Measurements from ENCODE around the gene ARID3A. TPM values are rescaled to one million over a fixed set of nuclear protein-coding genes. Genes with fewer than 3 reads are reported as not detected.

Gene ARID3A
- total and polyA plus RNA-seq, 7 experiments from 2014 or later: 0.57 to 33.1 (median 8.6) TPM

- H3K27ac Mint-ChIP-seq: peak overlapping the region in 6 of 9 donors; percentile 23 to 64 (median 42)
- peak overlapping the region; percentile 21 for H3K27ac ChIP-seq (ENCODE audit: low read depth, low read length)
- CTCF ChIA-PET: no interaction called here
Observed at GRCh38 chr19:901216-902092, 24.4 kb upstream of the ARID3A start.

GRCh38 chr19:902093-902370 is 23.8 kb upstream of the ARID3A start:
- Histone ChIP-seq H3K4me3 (ENCODE audit: low read length) (no peak overlapping the region), H3K9me3 (ENCODE audit: control insufficient read depth in 2 of 3, low read length in 3 of 3) (no peaks in the 10 kb centered on the region), H3K27me3 (ENCODE audit: control insufficient read depth in 2 of 2, insufficient read depth in 2 of 2, low read length in 2 of 2) (no peaks in the 10 kb centered on the region), H3K4me1 (ENCODE audit: control insufficient read depth in 2 of 2, insufficient read depth in 2 of 2, low read length in 2 of 2) (peaks cover 7 to 25% of the 10 kb centered on the region in 2 donors), H3K36me3 (ENCODE audit: control insufficient read depth in 2 of 3, insufficient read depth in 3 of 3, low read length in 3 of 3) (peaks cover 0 to 61% (median 9%) of the 10 kb centered on the region in 3 experiments), H3K27ac (ENCODE audit: low read depth, low read length) (peak overlapping the region; percentile 21)
- ChIA-PET CTCF (no interaction called here), POLR2A (interaction anchor here (1.0 to 10.7 kb wide), 6 partner anchors 6 to 40 kb away, joined by 3 to 196 read pairs (median 6); partner anchors contain the start of genes MED16, R3HDM4 and RNU6-9)
- Mint-ChIP-seq H3K9me3 (no peaks in the 10 kb centered on the region), H3K27ac (peak overlapping the region in 3 of 9 donors; percentile 19 to 63 (median 42)), H3K4me1 (peaks cover 12 to 50% (median 27%) of the 10 kb centered on the region in 7 donors), H3K36me3 (peaks cover 0 to 6% (median 0%) of the 10 kb centered on the region in 5 donors), H3K4me3 (no peak overlapping the region), H3K27me3 (no peaks in the 10 kb centered on the region)
- DNase-seq (no peak), ATAC-seq (no peak)
- intact Hi-C loops (cut with micrococcal nuclease): loop anchor here in 1 of 2 donors (10.0 kb wide), 1 partner anchor 237 kb away; the partner anchor contains the start of gene RNF126

More at GRCh38 chr19:901216-902092, 24.4 kb upstream of the ARID3A start:
- POLR2A ChIA-PET: interaction anchor here (1.0 to 10.7 kb wide), 5 partner anchors 6 to 39 kb away, joined by 3 to 196 read pairs (median 7); partner anchors contain the start of genes MED16, R3HDM4 and RNU6-9
- H3K36me3 Mint-ChIP-seq: peaks cover 0 to 8% (median 4%) of the 10 kb centered on the region in 5 donors
- H3K9me3 ChIP-seq (ENCODE audit: control insufficient read depth in 2 of 3, low read length in 3 of 3): no peaks in the 10 kb centered on the region
- intact Hi-C loops (cut with micrococcal nuclease): loop anchor here in 1 of 2 donors (10.0 kb wide), 1 partner anchor 237 kb away; the partner anchor contains the start of gene RNF126
- DNase-seq (no peak), ATAC-seq (no peak)
- H3K36me3 ChIP-seq (ENCODE audit: control insufficient read depth in 2 of 3, insufficient read depth in 3 of 3, low read length in 3 of 3): peaks cover 0 to 66% (median 9%) of the 10 kb centered on the region in 3 experiments
- H3K27me3 Mint-ChIP-seq: no peaks in the 10 kb centered on the region
- H3K27me3 ChIP-seq (ENCODE audit: control insufficient read depth in 2 of 2, insufficient read depth in 2 of 2, low read length in 2 of 2): no peaks in the 10 kb centered on the region
- H3K4me1 Mint-ChIP-seq: peaks cover 6 to 44% (median 22%) of the 10 kb centered on the region in 7 donors
- H3K4me3 Mint-ChIP-seq: peak overlapping the region in 1 of 10 donors; percentile 12
- no peak overlapping the region for H3K4me3 ChIP-seq (ENCODE audit: low read length)
- peaks cover 1 to 19% of the 10 kb centered on the region in 2 donors for H3K4me1 ChIP-seq (ENCODE audit: control insufficient read depth in 2 of 2, insufficient read depth in 2 of 2, low read length in 2 of 2)
- no peaks in the 10 kb centered on the region for H3K9me3 Mint-ChIP-seq

- DNase-seq: no peak
- Mint-ChIP-seq H3K27me3 (no peaks in the 10 kb centered on the region), H3K36me3 (peaks cover 0 to 6% (median 0%) of the 10 kb centered on the region in 5 donors), H3K4me3 (peak overlapping the region in 2 of 10 donors; percentile 29 to 48), H3K9me3 (no peaks in the 10 kb centered on the region), H3K4me1 (peaks cover 14 to 56% (median 31%) of the 10 kb centered on the region in 7 donors), H3K27ac (peak overlapping the region in 6 of 9 donors; percentile 14 to 88 (median 70))
- no peaks in the 10 kb centered on the region for H3K27me3 ChIP-seq (ENCODE audit: control insufficient read depth in 2 of 2, insufficient read depth in 2 of 2, low read length in 2 of 2)
- peaks cover 13 to 31% of the 10 kb centered on the region in 2 donors for H3K4me1 ChIP-seq (ENCODE audit: control insufficient read depth in 2 of 2, insufficient read depth in 2 of 2, low read length in 2 of 2)
- H3K27ac ChIP-seq (ENCODE audit: low read depth, low read length): peak overlapping the region; percentile 21
- no peaks in the 10 kb centered on the region for H3K9me3 ChIP-seq (ENCODE audit: control insufficient read depth in 2 of 3, low read length in 3 of 3)
- ChIA-PET POLR2A (interaction anchor here (0.6 to 10.7 kb wide), 7 partner anchors 7 to 101 kb away, joined by 3 to 196 read pairs (median 5); partner anchors contain the start of genes MED16, R3HDM4 and RNU6-9), CTCF (no interaction called here)
- peaks cover 0 to 55% (median 7%) of the 10 kb centered on the region in 3 experiments for H3K36me3 ChIP-seq (ENCODE audit: control insufficient read depth in 2 of 3, insufficient read depth in 3 of 3, low read length in 3 of 3)
- H3K4me3 ChIP-seq (ENCODE audit: low read length): no peak overlapping the region
- no peak for ATAC-seq
- intact Hi-C loops (cut with micrococcal nuclease): loop anchor here in 1 of 2 donors (10.0 kb wide), 1 partner anchor 238 kb away; the partner anchor contains the start of gene RNF126
Observed at GRCh38 chr19:902446-903226, 23.2 kb upstream of the ARID3A start.

GRCh38 chr19:903266-903797 is 22.5 kb upstream of the ARID3A start:
- Mint-ChIP-seq H3K36me3 (peaks cover 0 to 4% (median 0%) of the 10 kb centered on the region in 5 donors), H3K9me3 (no peaks in the 10 kb centered on the region), H3K27me3 (no peaks in the 10 kb centered on the region), H3K27ac (no peak overlapping the region), H3K4me3 (peak overlapping the region in 1 of 10 donors; percentile 48), H3K4me1 (peaks cover 14 to 63% (median 35%) of the 10 kb centered on the region in 7 donors)
- ChIA-PET CTCF (no interaction called here), POLR2A (interaction anchor here (0.6 to 10.7 kb wide), 3 partner anchors 8 to 101 kb away, joined by 3 to 196 read pairs (median 4); partner anchors contain the start of genes MED16 and RNU6-9)
- intact Hi-C loops (cut with micrococcal nuclease): loop anchor here in 1 of 2 donors (10.0 kb wide), 1 partner anchor 239 kb away; the partner anchor contains the start of gene RNF126
- peaks cover 20 to 38% of the 10 kb centered on the region in 2 donors for H3K4me1 ChIP-seq (ENCODE audit: control insufficient read depth in 2 of 2, insufficient read depth in 2 of 2, low read length in 2 of 2)
- H3K27ac ChIP-seq (ENCODE audit: low read depth, low read length): no peak overlapping the region
- DNase-seq: no peak
- no peaks in the 10 kb centered on the region for H3K9me3 ChIP-seq (ENCODE audit: control insufficient read depth in 2 of 3, low read length in 3 of 3)
- no peaks in the 10 kb centered on the region for H3K27me3 ChIP-seq (ENCODE audit: control insufficient read depth in 2 of 2, insufficient read depth in 2 of 2, low read length in 2 of 2)
- peaks cover 0 to 51% (median 5%) of the 10 kb centered on the region in 3 experiments for H3K36me3 ChIP-seq (ENCODE audit: control insufficient read depth in 2 of 3, insufficient read depth in 3 of 3, low read length in 3 of 3)
- no peak overlapping the region for H3K4me3 ChIP-seq (ENCODE audit: low read length)
- no peak for ATAC-seq

GRCh38 chr19:904545-904944 is 21.3 kb upstream of the ARID3A start:
- H3K4me1 ChIP-seq (ENCODE audit: control insufficient read depth in 2 of 2, insufficient read depth in 2 of 2, low read length in 2 of 2): peaks cover 22 to 41% of the 10 kb centered on the region in 2 donors
- H3K27ac Mint-ChIP-seq: peak overlapping the region in 8 of 9 donors; percentile 44 to 100 (median 100)
- intact Hi-C loops (cut with micrococcal nuclease): loop anchor here in 1 of 2 donors (10.0 kb wide), 1 partner anchor 240 kb away; the partner anchor contains the start of gene RNF126
- peaks cover 22 to 69% (median 46%) of the 10 kb centered on the region in 7 donors for H3K4me1 Mint-ChIP-seq
- DNase-seq: no peak
- POLR2A ChIA-PET: interaction anchor here (0.7 to 10.7 kb wide), 3 partner anchors 9 to 131 kb away, joined by 3 to 196 read pairs (median 3); partner anchors contain the start of genes MED16, RNU6-2 and RNU6-9
- H3K36me3 ChIP-seq (ENCODE audit: control insufficient read depth in 2 of 3, insufficient read depth in 3 of 3, low read length in 3 of 3): peaks cover 0 to 39% (median 5%) of the 10 kb centered on the region in 3 experiments
- no peak for ATAC-seq
- H3K9me3 ChIP-seq (ENCODE audit: control insufficient read depth in 2 of 3, low read length in 3 of 3): no peaks in the 10 kb centered on the region
- H3K9me3 Mint-ChIP-seq: peaks cover 0 to 5% (median 0%) of the 10 kb centered on the region in 11 donors
- peaks cover 0 to 8% (median 3%) of the 10 kb centered on the region in 5 donors for H3K36me3 Mint-ChIP-seq
- no peaks in the 10 kb centered on the region for H3K27me3 Mint-ChIP-seq
- CTCF ChIA-PET: no interaction called here
- H3K27me3 ChIP-seq (ENCODE audit: control insufficient read depth in 2 of 2, insufficient read depth in 2 of 2, low read length in 2 of 2): no peaks in the 10 kb centered on the region
- H3K4me3 Mint-ChIP-seq: peak overlapping the region in 3 of 10 donors; percentile 6 to 54 (median 29)
- no peak overlapping the region for H3K27ac ChIP-seq (ENCODE audit: low read depth, low read length)
- H3K4me3 ChIP-seq (ENCODE audit: low read length): no peak overlapping the region
